ENCODE measurements around the gene FGF19.

The FGF19 gene

GRCh38 chr11:69657911-69658625 lies 45.8 kb downstream of the FGF19 start:
- Histone ChIP-seq H3K4ac (ENCODE audit: low read length) (peak overlapping the region; percentile 99), H3K4me2 (ENCODE audit: insufficient read depth, low read length, poor library complexity, severe bottlenecking) (peak overlapping the region; percentile 32), H3K9me3 (replicated peaks in 1 of 2; ENCODE audit: control insufficient read depth in 2 of 2, insufficient read depth in 1 of 2, low read depth in 1 of 2, low read length in 2 of 2) (no peaks in the 10 kb centered on the region), H3K79me1 (ENCODE audit: low read depth, low read length) (no peaks in the 10 kb centered on the region), H3K9ac (ENCODE audit: low read depth, low read length, poor library complexity) (peak overlapping the region; percentile 88), H2BK15ac (ENCODE audit: low read length) (peak overlapping the region; percentile 98), H3K18ac (ENCODE audit: low read length) (peak overlapping the region; percentile 99), H3K27me3 (ENCODE audit: control insufficient read depth in 3 of 3, insufficient read depth in 3 of 3, low read depth in 1 of 3, low read length in 3 of 3) (no peaks in the 10 kb centered on the region), H4K91ac (ENCODE audit: low read depth, low read length, poor library complexity) (peak overlapping the region; percentile 97), H2BK12ac (ENCODE audit: low read length) (peak overlapping the region; percentile 48), H3K27ac (replicated peaks; ENCODE audit: low read length) (peak overlapping the region; percentile 95), H3K4me1 (ENCODE audit: control insufficient read depth in 2 of 2, insufficient read depth in 1 of 2, low read depth in 1 of 2, low read length in 2 of 2) (peaks cover 20 to 34% of the 10 kb centered on the region in 2 donors), H2BK5ac (ENCODE audit: low read length) (peak overlapping the region; percentile 97), H4K8ac (ENCODE audit: low read depth, low read length) (peak overlapping the region; percentile 98), H3K14ac (ENCODE audit: low read length) (peak overlapping the region; percentile 91), H2AFZ (ENCODE audit: low read length) (peak overlapping the region; percentile 87), H3K4me3 (ENCODE audit: low read length in 2 of 2) (no peak overlapping the region), H2AK5ac (ENCODE audit: low read depth, low read length) (peak overlapping the region; percentile 100), H3K23ac (ENCODE audit: low read depth, low read length, poor library complexity) (no peak overlapping the region), H2BK120ac (ENCODE audit: low read depth, low read length) (peak overlapping the region; percentile 100), H3K36me3 (replicated peaks in 1 of 2; ENCODE audit: control insufficient read depth in 2 of 2, insufficient read depth in 2 of 2, low read length in 2 of 2) (peaks cover 4% of the 10 kb centered on the region in 2 donors)
- DNase-seq (ENCODE audit: low spot score), result peak; percentile 90
- no CpG with 5 or more reads among the region's 27 CpGs for WGBS, 2 donors (ENCODE audit: extremely low coverage in 2 of 2, insufficient read length in 2 of 2, insufficient replicate concordance in 1 of 2)

GRCh38 chr11:69657456-69657910 lies 46.3 kb downstream of the FGF19 start:
- no peak for DNase-seq (ENCODE audit: low spot score)
- peak overlapping the region; percentile 100 for H2AK5ac ChIP-seq (ENCODE audit: low read depth, low read length)
- H3K27ac ChIP-seq (replicated peaks; ENCODE audit: low read length), result peak overlapping the region; percentile 94
- H3K14ac ChIP-seq (ENCODE audit: low read length), result peak overlapping the region; percentile 91
- peak overlapping the region; percentile 87 for H2AFZ ChIP-seq (ENCODE audit: low read length)
- H2BK120ac ChIP-seq (ENCODE audit: low read depth, low read length), result peak overlapping the region; percentile 100
- H3K4me2 ChIP-seq (ENCODE audit: insufficient read depth, low read length, poor library complexity, severe bottlenecking), result no peak overlapping the region
- peak overlapping the region; percentile 88 for H3K9ac ChIP-seq (ENCODE audit: low read depth, low read length, poor library complexity)
- no CpG with 5 or more reads among the region's 14 CpGs for WGBS, 2 donors (ENCODE audit: extremely low coverage in 2 of 2, insufficient read length in 2 of 2, insufficient replicate concordance in 1 of 2)
- H3K36me3 ChIP-seq (replicated peaks in 1 of 2; ENCODE audit: control insufficient read depth in 2 of 2, insufficient read depth in 2 of 2, low read length in 2 of 2), result peaks cover 5 to 8% of the 10 kb centered on the region in 2 donors
- H3K79me1 ChIP-seq (ENCODE audit: low read depth, low read length), result no peaks in the 10 kb centered on the region
- H3K4me3 ChIP-seq (ENCODE audit: low read length in 2 of 2), result no peak overlapping the region
- H2BK5ac ChIP-seq (ENCODE audit: low read length), result peak overlapping the region; percentile 97
- H3K27me3 ChIP-seq (ENCODE audit: control insufficient read depth in 3 of 3, insufficient read depth in 3 of 3, low read depth in 1 of 3, low read length in 3 of 3), result no peaks in the 10 kb centered on the region
- peak overlapping the region; percentile 98 for H4K8ac ChIP-seq (ENCODE audit: low read depth, low read length)
- peak overlapping the region; percentile 48 for H2BK12ac ChIP-seq (ENCODE audit: low read length)
- peaks cover 20 to 30% of the 10 kb centered on the region in 2 donors for H3K4me1 ChIP-seq (ENCODE audit: control insufficient read depth in 2 of 2, insufficient read depth in 1 of 2, low read depth in 1 of 2, low read length in 2 of 2)
- H3K4ac ChIP-seq (ENCODE audit: low read length), result peak overlapping the region; percentile 99
- no peaks in the 10 kb centered on the region for H3K9me3 ChIP-seq (replicated peaks in 1 of 2; ENCODE audit: control insufficient read depth in 2 of 2, insufficient read depth in 1 of 2, low read depth in 1 of 2, low read length in 2 of 2)
- H2BK15ac ChIP-seq (ENCODE audit: low read length), result peak overlapping the region; percentile 98
- H3K18ac ChIP-seq (ENCODE audit: low read length), result peak overlapping the region; percentile 99
- H4K91ac ChIP-seq (ENCODE audit: low read depth, low read length, poor library complexity), result peak overlapping the region; percentile 97
- H3K23ac ChIP-seq (ENCODE audit: low read depth, low read length, poor library complexity), result peak overlapping the region; percentile 21

DNA sequence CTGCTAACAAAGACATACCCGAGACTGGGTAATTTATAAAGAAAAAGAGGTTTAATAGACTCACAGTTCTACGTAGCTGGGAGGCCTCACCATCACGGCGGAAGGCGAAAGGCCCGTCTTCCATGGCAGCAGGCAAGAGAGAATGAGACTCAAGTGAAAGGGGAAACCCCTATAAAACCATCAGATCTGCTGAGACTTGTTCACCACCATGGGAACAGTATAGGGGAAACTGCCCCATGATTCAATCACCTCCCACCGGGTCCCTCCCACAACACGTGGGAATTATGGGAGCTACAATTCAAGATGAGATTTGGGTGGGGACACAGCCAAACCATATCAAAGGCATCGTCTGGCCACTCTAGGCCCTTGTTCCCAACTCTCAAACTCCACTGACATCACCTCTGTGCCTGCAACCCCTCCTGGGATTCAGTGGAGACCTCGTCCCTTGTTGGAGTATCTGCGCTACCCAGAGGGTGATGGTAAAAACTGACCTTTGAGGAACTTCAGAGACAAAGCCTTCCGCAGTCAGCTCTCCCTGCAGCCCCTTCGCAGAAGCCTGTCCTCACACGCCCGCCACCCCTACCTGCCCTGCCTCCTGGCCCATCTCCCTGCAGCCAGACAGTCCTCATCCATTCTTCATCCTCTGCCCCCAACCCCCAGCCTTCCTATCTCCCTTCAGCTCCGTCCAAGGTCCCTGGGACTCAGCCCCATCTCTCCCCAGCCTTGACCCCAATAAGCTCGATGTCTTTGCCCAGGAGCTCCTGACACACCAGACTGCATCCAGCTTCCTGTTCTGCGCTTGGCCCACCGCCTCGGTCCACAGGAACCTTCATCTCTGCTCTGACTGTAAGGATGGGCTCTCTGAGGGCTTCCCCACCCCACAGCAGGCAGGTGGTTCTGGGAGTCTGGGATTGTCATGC lies 47.0 kb downstream of the FGF19 start:
- no peak overlapping the region for H4K8ac ChIP-seq (ENCODE audit: low read depth, low read length)
- no peaks in the 10 kb centered on the region for H3K79me1 ChIP-seq (ENCODE audit: low read depth, low read length)
- H3K27me3 ChIP-seq (ENCODE audit: control insufficient read depth in 3 of 3, insufficient read depth in 3 of 3, low read depth in 1 of 3, low read length in 3 of 3), result no peaks in the 10 kb centered on the region
- peak overlapping the region; percentile 21 for H3K23ac ChIP-seq (ENCODE audit: low read depth, low read length, poor library complexity)
- peak overlapping the region; percentile 99 for H3K18ac ChIP-seq (ENCODE audit: low read length)
- H4K91ac ChIP-seq (ENCODE audit: low read depth, low read length, poor library complexity), result peak overlapping the region; percentile 97
- H3K4ac ChIP-seq (ENCODE audit: low read length), result peak overlapping the region; percentile 99
- no peak for DNase-seq (ENCODE audit: low spot score)
- no CpG with 5 or more reads among the region's 20 CpGs for WGBS, 2 donors (ENCODE audit: extremely low coverage in 2 of 2, insufficient read length in 2 of 2, insufficient replicate concordance in 1 of 2)
- H3K4me3 ChIP-seq (ENCODE audit: low read length in 2 of 2), result no peak overlapping the region
- H2BK120ac ChIP-seq (ENCODE audit: low read depth, low read length), result peak overlapping the region; percentile 100
- peak overlapping the region; percentile 100 for H2AK5ac ChIP-seq (ENCODE audit: low read depth, low read length)
- H3K9ac ChIP-seq (ENCODE audit: low read depth, low read length, poor library complexity), result no peak overlapping the region
- H2BK15ac ChIP-seq (ENCODE audit: low read length), result peak overlapping the region; percentile 98
- peak overlapping the region; percentile 91 for H3K14ac ChIP-seq (ENCODE audit: low read length)
- no peak overlapping the region for H3K4me2 ChIP-seq (ENCODE audit: insufficient read depth, low read length, poor library complexity, severe bottlenecking)
- peak overlapping the region; percentile 94 for H3K27ac ChIP-seq (replicated peaks; ENCODE audit: low read length)
- peaks cover 20 to 30% of the 10 kb centered on the region in 2 donors for H3K4me1 ChIP-seq (ENCODE audit: control insufficient read depth in 2 of 2, insufficient read depth in 1 of 2, low read depth in 1 of 2, low read length in 2 of 2)
- H2AFZ ChIP-seq (ENCODE audit: low read length), result peak overlapping the region; percentile 87
- H3K36me3 ChIP-seq (replicated peaks in 1 of 2; ENCODE audit: control insufficient read depth in 2 of 2, insufficient read depth in 2 of 2, low read length in 2 of 2), result peaks cover 9 to 15% of the 10 kb centered on the region in 2 donors
- peak overlapping the region; percentile 97 for H2BK5ac ChIP-seq (ENCODE audit: low read length)
- H3K9me3 ChIP-seq (replicated peaks in 1 of 2; ENCODE audit: control insufficient read depth in 2 of 2, insufficient read depth in 1 of 2, low read depth in 1 of 2, low read length in 2 of 2), result no peaks in the 10 kb centered on the region
- H2BK12ac ChIP-seq (ENCODE audit: low read length), result peak overlapping the region; percentile 48

Data from neuronal stem cell (in vitro differentiated cells).